ENCODE data around the gene TADA2B. TPM values are rescaled to one million over a fixed set of nuclear protein-coding genes. Genes with fewer than 3 reads are reported as not detected.

TADA2B gene
- total RNA-seq, 2 donors from 2014 or later: 34.5 to 41.2 TPM

DNA sequence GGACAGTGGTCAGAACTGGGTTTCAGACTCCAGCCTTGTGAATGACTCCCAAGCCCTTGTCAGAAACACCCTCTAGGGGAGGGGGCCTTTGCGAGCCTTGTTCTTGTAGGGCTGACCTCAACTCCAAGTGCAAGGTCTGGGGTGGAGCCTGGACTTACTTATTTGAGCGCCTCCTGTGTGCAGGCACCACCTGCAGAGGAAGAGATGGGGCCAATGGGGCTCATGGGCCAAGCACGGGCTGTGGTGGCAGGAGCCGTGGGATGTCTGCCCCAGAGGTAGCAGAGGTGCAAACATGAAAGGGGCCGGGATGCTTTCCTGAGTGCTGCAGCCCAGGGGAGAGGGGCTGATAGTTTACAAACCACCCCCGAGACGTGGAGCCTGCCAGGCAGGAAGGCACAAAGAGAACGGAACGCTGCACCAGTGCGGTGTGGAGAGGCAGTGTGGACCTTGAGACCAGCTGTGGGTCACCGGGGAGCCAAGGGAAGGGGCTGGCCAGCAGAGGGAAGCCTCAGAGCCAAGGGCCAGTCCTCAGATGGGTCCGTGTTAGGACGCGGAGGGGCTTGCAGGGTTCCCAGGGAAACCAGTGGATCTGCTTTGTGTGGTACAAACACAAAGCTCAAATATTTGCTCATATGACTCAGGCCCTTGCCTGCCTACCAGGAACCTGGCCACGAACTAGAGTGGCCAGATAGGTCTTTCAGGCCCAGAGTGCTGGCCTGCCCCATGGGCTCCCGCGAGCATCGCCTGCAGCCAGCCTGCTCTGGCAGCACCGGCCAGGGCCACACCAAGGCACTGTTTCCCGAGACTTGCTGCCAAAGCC is 8.7 kb upstream of the TADA2B start:
- 46% methylated on average over 20 of the region's 20 CpGs for WGBS
- Histone ChIP-seq H3K27ac (peak overlapping the region in 1 of 2 donors; percentile 57), H3K27me3 (replicated peaks; ENCODE audit: insufficient read depth) (no peaks in the 10 kb centered on the region), H3K4me1 (replicated peaks) (peaks cover 5% of the 10 kb centered on the region), H3K9me3 (no peaks in the 10 kb centered on the region), H3K36me3 (peaks cover 0 to 13% of the 10 kb centered on the region in 2 donors), H3K4me3 (no peak overlapping the region)
- intact Hi-C loops (cut with DNase I): no loop called here
- TF ChIP-seq, protein P1, sequence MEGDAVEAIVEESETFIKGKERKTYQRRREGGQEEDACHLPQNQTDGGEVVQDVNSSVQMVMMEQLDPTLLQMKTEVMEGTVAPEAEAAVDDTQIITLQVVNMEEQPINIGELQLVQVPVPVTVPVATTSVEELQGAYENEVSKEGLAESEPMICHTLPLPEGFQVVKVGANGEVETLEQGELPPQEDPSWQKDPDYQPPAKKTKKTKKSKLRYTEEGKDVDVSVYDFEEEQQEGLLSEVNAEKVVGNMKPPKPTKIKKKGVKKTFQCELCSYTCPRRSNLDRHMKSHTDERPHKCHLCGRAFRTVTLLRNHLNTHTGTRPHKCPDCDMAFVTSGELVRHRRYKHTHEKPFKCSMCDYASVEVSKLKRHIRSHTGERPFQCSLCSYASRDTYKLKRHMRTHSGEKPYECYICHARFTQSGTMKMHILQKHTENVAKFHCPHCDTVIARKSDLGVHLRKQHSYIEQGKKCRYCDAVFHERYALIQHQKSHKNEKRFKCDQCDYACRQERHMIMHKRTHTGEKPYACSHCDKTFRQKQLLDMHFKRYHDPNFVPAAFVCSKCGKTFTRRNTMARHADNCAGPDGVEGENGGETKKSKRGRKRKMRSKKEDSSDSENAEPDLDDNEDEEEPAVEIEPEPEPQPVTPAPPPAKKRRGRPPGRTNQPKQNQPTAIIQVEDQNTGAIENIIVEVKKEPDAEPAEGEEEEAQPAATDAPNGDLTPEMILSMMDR (IDR thresholded peaks at IDR 0.05): peak in 1 of 4 experiments; percentile 7
- TF ChIP-seq POLR2AphosphoS5 (IDR thresholded peaks at IDR 0.05): peak; percentile 60
- TF ChIP-seq POLR2A (IDR thresholded peaks at IDR 0.05): no peak
- DNase-seq (ENCODE audit: low spot score): peak; percentile 37

DNA sequence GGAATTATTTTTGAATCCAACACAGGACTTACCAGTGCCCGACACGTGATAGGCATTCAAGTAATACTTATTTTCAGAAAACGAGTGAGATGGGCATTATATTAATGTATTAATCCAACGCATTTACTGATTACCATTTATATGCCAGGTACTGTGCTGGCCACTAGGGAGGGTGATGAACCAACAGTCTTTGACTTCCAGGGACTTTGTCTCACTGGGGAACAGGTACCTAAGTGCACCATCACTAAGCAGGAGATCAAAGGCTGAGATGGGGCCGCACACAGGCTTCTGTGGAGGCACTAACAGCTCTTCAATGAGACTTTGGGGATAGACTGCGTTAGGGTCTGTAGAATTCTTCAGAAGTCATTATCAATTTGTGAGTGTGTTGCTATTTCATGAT is 5.7 kb upstream of the TADA2B start:
- intact Hi-C loops (cut with DNase I): no loop called here
- TF ChIP-seq POLR2AphosphoS5 (IDR thresholded peaks at IDR 0.05): no peak
- TF ChIP-seq POLR2A (IDR thresholded peaks at IDR 0.05): no peak
- TF ChIP-seq, protein P1 (IDR thresholded peaks at IDR 0.05): no peak
- WGBS: 59% methylated on average over 6 of the region's 6 CpGs

GRCh38 chr4:7040765-7041164 is 2.4 kb upstream of the TADA2B start:
- no peaks in the 10 kb centered on the region for H3K36me3 ChIP-seq
- no peak for DNase-seq (ENCODE audit: low spot score)
- intact Hi-C loops (cut with DNase I): loop anchor here (5.0 to 10.0 kb wide), 2 partner anchors 53 to 256 kb away; partner anchors contain the start of gene KIAA0232
- TF ChIP-seq, protein P1 (IDR thresholded peaks at IDR 0.05): no peak
- no peak for TF ChIP-seq POLR2A (IDR thresholded peaks at IDR 0.05)
- no peak for TF ChIP-seq POLR2AphosphoS5 (IDR thresholded peaks at IDR 0.05)
- 87% methylated on average over 4 of the region's 4 CpGs for WGBS
- H3K4me1 ChIP-seq (replicated peaks): peaks cover 21% of the 10 kb centered on the region
- no peak overlapping the region for H3K27ac ChIP-seq
- no peak overlapping the region for H3K4me3 ChIP-seq
- no peaks in the 10 kb centered on the region for H3K9me3 ChIP-seq
- H3K27me3 ChIP-seq (replicated peaks; ENCODE audit: insufficient read depth): no peaks in the 10 kb centered on the region

More for the DNA sequence above, 5.7 kb upstream of the TADA2B start:
- no peaks in the 10 kb centered on the region for H3K27me3 ChIP-seq (replicated peaks; ENCODE audit: insufficient read depth)
- no peak for DNase-seq (ENCODE audit: low spot score)
- no peaks in the 10 kb centered on the region for H3K36me3 ChIP-seq
- H3K4me1 ChIP-seq (replicated peaks): peaks cover 14% of the 10 kb centered on the region
- no peak overlapping the region for H3K27ac ChIP-seq
- no peak overlapping the region for H3K4me3 ChIP-seq
- H3K9me3 ChIP-seq: no peaks in the 10 kb centered on the region

DNA sequence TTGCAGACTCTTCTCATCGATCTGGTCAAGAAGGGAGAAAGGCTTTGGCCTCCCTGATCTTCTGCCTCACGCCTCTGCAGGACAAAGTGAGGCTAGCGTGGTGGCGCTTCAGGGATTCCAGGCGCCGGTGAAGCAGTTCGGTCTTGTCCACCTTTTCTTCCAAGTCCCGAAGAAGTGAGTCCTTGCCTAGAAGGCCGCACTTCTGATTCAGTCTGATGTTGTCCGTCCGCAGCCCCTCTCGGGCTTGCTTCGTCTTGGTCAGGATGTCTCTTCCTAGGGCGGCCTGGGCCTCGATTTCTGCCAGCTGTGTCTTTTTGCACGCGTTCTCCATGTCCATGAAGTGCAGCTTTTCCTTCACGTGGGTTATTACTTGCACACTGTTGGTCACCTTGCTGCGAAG is 1.9 kb upstream of the TADA2B start:
- WGBS: 92% methylated on average over 19 of the region's 19 CpGs
- no peaks in the 10 kb centered on the region for H3K36me3 ChIP-seq
- intact Hi-C loops (cut with DNase I): loop anchor here (5.0 to 10.0 kb wide), 2 partner anchors 54 to 256 kb away; partner anchors contain the start of gene KIAA0232
- no peaks in the 10 kb centered on the region for H3K9me3 ChIP-seq
- TF ChIP-seq POLR2AphosphoS5 (IDR thresholded peaks at IDR 0.05): no peak
- TF ChIP-seq POLR2A (IDR thresholded peaks at IDR 0.05): no peak
- TF ChIP-seq, protein P1 (IDR thresholded peaks at IDR 0.05): no peak
- H3K4me3 ChIP-seq: no peak overlapping the region
- DNase-seq (ENCODE audit: low spot score): no peak
- H3K4me1 ChIP-seq (replicated peaks): peaks cover 26% of the 10 kb centered on the region
- H3K27me3 ChIP-seq (replicated peaks; ENCODE audit: insufficient read depth): no peaks in the 10 kb centered on the region
- H3K27ac ChIP-seq: no peak overlapping the region
